A549 treated with CpdA at 1 μM for 4 hours (cell line): ENCODE results near the gene TP53RK. TPM values are rescaled to one million over a fixed set of nuclear protein-coding genes. Genes with fewer than 3 reads are reported as not detected.

ENCODE experiments used
- total RNA-seq: library from RNA; stranded (reverse); fragments of 200-300 nt; extraction: Qiagen RNA extraction; gene quantifications from 5 replicates; pipeline ENCODE4 v1.2.3, GENCODE V29; 2022; ENCODE audit warnings: low read depth

TP53RK gene
- 11.3 to 13.7 TPM (median 13.2 TPM) in 5 replicates for total RNA-seq

DNA sequence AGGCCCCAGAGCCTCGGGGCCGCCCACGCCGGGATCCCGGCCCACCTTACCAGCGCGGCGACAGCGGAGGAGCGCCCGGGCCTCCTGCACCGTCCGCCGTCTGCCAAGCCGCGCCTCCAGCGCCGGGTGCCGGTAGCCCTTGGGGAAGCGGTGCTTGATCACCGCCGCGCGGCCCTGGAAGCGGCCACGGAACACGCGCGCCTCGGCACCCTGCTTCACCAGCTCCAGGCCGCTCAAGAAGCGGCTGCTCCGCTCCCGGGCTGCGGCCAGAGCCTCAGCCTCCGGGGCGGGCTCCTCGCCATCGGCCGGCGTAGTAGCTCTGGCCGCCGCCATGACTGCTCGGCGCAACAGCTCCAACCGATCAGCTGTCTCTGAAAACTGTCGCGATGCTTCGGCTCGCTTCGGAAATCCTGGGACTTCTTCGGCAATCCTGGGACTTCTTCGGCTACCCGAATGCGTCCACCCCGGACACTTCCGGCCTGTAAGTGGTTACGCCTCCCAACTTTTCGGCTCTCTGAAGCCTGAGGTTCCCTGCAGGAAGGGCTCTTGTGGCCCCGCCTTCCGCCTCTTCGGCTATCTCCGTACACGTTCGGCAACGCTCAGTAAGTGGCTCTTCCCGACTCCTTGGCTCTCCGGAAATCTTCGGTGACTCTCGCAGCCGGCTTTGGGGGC lies at the start of gene TP53RK:
TSS of gene TP53RK (minus strand) at position 363 of the 672 bp plus-strand sequence. CDS start at position 333, 30 bp downstream.

DNA sequence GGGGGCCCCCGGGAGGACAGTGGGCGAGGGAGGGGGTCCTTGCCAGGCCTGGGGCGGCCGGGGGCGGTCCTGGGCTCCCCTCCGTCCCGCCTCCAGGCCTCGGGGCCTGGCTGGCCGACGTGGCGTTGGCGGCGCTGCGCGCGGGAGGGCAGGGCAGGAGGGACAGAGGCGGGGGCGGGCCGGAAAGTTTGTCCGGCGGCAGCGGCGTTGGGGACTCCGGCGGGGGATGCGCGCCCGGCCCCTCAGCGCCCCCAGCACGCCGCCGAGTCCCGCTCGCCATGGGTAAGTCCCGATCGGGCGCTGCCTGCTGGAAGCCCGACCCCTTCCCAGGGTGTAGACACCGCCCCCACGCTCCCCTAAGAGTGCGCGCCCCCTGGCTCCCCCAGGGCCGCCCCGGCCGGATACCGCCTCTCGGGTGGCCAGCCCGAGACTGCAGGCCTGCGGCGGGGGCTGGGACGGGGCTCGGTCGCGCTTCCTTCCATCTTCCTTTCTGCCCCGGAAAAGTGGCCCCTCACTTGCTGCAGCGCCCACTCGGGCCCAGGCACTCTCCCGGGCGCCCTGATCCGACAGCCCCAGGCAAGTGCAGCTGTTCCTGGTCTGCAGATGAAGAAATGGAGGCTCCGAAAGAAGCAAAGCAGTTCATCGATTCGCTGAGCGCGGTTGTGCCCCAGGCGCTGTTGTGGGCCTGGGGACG lies 20.4 kb upstream of the TP53RK start, which contains the start of gene SLC2A10:
TSS of gene SLC2A10 (plus strand) at position 191 of the 694 bp plus-strand sequence. CDS start at position 279, 88 bp downstream.

DNA sequence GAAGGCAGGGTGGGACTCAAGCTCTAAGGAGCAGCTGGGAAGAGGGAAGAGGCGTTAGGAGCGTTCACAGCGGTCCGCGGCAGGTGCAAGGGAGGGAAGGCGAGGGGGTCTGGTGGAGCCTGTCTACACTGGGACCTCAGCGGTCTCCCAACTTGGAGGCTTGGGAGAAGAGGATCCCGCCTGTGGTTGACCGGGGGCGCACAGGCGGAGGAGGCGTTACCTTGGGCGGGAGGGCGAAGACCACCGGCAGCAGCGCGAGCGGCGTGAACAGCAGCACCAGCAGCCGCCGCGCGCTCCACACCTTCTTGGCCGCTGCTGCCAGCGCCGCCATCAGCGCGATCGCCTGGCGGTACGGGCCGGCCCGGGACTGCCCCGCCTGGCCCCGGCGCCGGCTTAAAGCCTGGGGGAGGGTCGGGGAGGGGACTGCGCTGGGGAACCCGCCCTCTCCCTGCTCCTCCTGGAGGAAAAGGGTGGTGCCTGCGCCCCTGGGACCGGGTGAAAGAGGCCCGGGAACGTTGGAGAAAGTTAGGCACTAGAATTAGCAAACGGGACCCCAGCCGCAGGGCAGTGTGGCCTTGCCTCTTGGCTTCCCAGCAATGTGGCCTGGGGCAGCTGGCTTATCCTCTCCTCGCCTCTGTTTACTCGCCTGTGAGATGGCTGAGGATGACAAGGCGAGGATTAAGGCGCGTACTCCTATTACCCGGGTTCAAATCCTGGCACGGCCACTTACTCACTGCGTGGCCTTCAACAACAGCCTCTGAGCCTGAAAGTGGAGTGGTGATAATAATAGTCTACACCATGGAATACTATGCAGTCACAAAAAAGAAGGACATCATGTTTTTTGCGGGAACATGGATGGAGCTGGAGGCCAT lies 37.9 kb downstream of the TP53RK start, which contains the start of gene SLC13A3:
TSS of gene SLC13A3 (minus strand) at position 369 of the 872 bp plus-strand sequence. CDS start at position 331, 38 bp downstream.

Other genes starting within 250 kb of the TP53RK start
- not detected in 5 replicates for gene ZNF334, start 175.9 kb downstream of the TP53RK start, total RNA-seq
- not detected in 5 replicates for gene OCSTAMP, start 138.8 kb downstream of the TP53RK start, total RNA-seq
- gene SLC13A3, start 38.0 kb downstream of the TP53RK start, total RNA-seq: 0.05 to 0.09 TPM in 2 of 5 replicates, not detected in the others
- gene SLC2A10, start 20.2 kb upstream of the TP53RK start, total RNA-seq: not detected in 5 replicates
- 2.6 to 4.0 TPM (median 3.2 TPM) in 5 replicates for gene EYA2, start 205.4 kb upstream of the TP53RK start, total RNA-seq